Endodermal cell (in vitro differentiated cells): ENCODE data around the gene APOBR. TPM values are rescaled to one million over a fixed set of nuclear protein-coding genes. Genes with fewer than 3 reads are reported as not detected.

ENCODE experiments used
- DNase-seq: peaks from one replicate; pipeline ENCODE4 v3.0.0-alpha.2; 2017
- H3K27ac ChIP-seq: 2 replicates; pipeline ENCODE4 v1.5.1; 2013; ENCODE audit warnings: mild to moderate bottlenecking, low read depth, low read length, moderate library complexity
- H3K27me3 ChIP-seq: 2 replicates; pipeline ENCODE4 v1.6.1; 2013; ENCODE audit warnings: mild to moderate bottlenecking, low read length, moderate library complexity; ENCODE audit not compliant: insufficient read depth, control insufficient read depth, poor library complexity, severe bottlenecking
- H3K36me3 ChIP-seq: 2 replicates; pipeline ENCODE4 v1.7.0; 2013; ENCODE audit warnings: mild to moderate bottlenecking, low read length, moderate library complexity; ENCODE audit not compliant: control insufficient read depth, insufficient read depth
- H3K4me1 ChIP-seq: one replicate; pipeline ENCODE4 v1.7.0; 2013; ENCODE audit warnings: low read length; ENCODE audit not compliant: control insufficient read depth, insufficient read depth
- H3K4me3 ChIP-seq: 2 replicates; pipeline ENCODE4 v1.5.1; 2013; ENCODE audit warnings: mild to moderate bottlenecking, low read length, moderate library complexity
- H3K9ac ChIP-seq: 2 replicates; pipeline ENCODE4 v1.6.1; 2013; ENCODE audit warnings: mild to moderate bottlenecking, low read length, moderate library complexity; ENCODE audit not compliant: poor library complexity, severe bottlenecking; ENCODE audit errors: extremely low read depth
- H3K9me3 ChIP-seq: 2 replicates; pipeline ENCODE4 v1.6.1; 2013; ENCODE audit warnings: mild to moderate bottlenecking, low read length, moderate library complexity; ENCODE audit not compliant: control insufficient read depth
- H3K27ac Mint-ChIP-seq: 2 replicates; pipeline ENCODE4 v1.8.0; 2020; ENCODE audit warnings: mixed read lengths
- H3K27me3 Mint-ChIP-seq: 2 replicates; pipeline ENCODE4 v1.8.0; 2021; ENCODE audit warnings: mild to moderate bottlenecking, mixed read lengths; ENCODE audit not compliant: insufficient read depth
- H3K36me3 Mint-ChIP-seq: 2 replicates; pipeline ENCODE4 v1.8.0; 2020; ENCODE audit warnings: low read depth, mixed read lengths
- H3K4me1 Mint-ChIP-seq: 2 replicates; pipeline ENCODE4 v1.8.0; 2020; ENCODE audit warnings: mixed read lengths
- H3K4me3 Mint-ChIP-seq: 2 replicates; pipeline ENCODE4 v1.8.0; 2020; ENCODE audit warnings: mild to moderate bottlenecking, moderate library complexity, mixed read lengths
- H3K9me3 Mint-ChIP-seq: 2 replicates; pipeline ENCODE4 v1.8.0; 2020; ENCODE audit warnings: mild to moderate bottlenecking, mixed read lengths
- CTCF ChIP-seq: fragments of 200-600 bp; sonication (generic); conservative IDR thresholded peaks from 2 replicates; pipeline ENCODE4 v1.5.0; 2021; ENCODE audit warnings: antibody characterized with exemption, mild to moderate bottlenecking
- WGBS, 2 experiments: methylation state at CpG; one replicate each; pipeline versions ENCODE4 v1.1.5 to v1.1.7; 2013; ENCODE audit warnings: missing lambda C conversion rate in 2 of 2, mixed read lengths in 1 of 2; ENCODE audit not compliant: insufficient coverage in 1 of 2, insufficient read length in 1 of 2; 5-methylcytosine and 5-hydroxymethylcytosine counted together
- total RNA-seq, 2 donors: library from RNA; stranded (reverse); fragmentation: NEBNext Ultra II Directional in 1 of 2; extraction: Animal tissue kit (Norgen Biotek cat#: 25700) in 1 of 2; gene quantifications; 2 replicates in 1 of 2; 3 replicates in 1 of 2; pipeline ENCODE4 v1.2.1, GENCODE V29; 2021

The APOBR gene
- total RNA-seq, 2 donors from 2014 or later: not detected

DNA sequence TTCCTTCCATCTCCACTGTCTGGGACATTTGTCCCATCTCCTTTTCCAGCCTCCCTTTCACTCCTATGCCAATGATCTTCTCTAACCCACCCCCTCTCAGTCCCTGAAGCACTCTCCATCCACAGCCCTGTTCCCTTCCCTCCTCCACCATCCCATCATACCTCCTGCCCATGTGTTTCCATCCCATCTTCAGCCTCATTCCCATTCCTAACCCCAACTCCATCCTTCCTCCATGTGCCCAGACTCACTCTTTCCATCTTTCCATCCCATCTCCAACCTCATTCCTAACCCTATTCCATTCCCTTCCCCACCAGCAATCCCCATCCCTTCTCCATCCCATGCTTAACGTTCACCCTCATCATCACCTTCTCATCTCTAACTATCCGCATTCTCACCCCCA lies 7.8 kb downstream of the APOBR start:
- Histone ChIP-seq H3K4me1 (no peaks in the 10 kb centered on the region), H3K36me3 (no peaks in the 10 kb centered on the region), H3K9ac (no peak overlapping the region), H3K27ac (no peak overlapping the region), H3K4me3 (no peak overlapping the region), H3K9me3 (no peaks in the 10 kb centered on the region), H3K27me3 (no peaks in the 10 kb centered on the region)
- Mint-ChIP-seq H3K9me3 (no peaks in the 10 kb centered on the region), H3K27ac (no peak overlapping the region), H3K36me3 (no peaks in the 10 kb centered on the region), H3K4me3 (no peak overlapping the region), H3K27me3 (peaks cover 12% of the 10 kb centered on the region), H3K4me1 (no peaks in the 10 kb centered on the region)
- TF ChIP-seq CTCF: no peak
- 76 to 87% methylated on average over 2 of the region's 2 CpGs for WGBS, 2 experiments
- no peak for DNase-seq

GRCh38 chr16:28503470-28504259 lies 9.2 kb downstream of the APOBR start:
- DNase-seq: no peak
- H3K9me3 ChIP-seq: no peaks in the 10 kb centered on the region
- 86 to 91% methylated on average over 4 to 15 of the region's 15 CpGs for WGBS, 2 experiments
- Mint-ChIP-seq H3K4me1 (no peaks in the 10 kb centered on the region), H3K4me3 (no peak overlapping the region), H3K27ac (no peak overlapping the region), H3K9me3 (no peaks in the 10 kb centered on the region), H3K36me3 (no peaks in the 10 kb centered on the region), H3K27me3 (peaks cover 12% of the 10 kb centered on the region)
- H3K36me3 ChIP-seq: no peaks in the 10 kb centered on the region
- no peak for TF ChIP-seq CTCF
- no peak overlapping the region for H3K4me3 ChIP-seq
- no peak overlapping the region for H3K9ac ChIP-seq
- no peak overlapping the region for H3K27ac ChIP-seq
- H3K27me3 ChIP-seq: no peaks in the 10 kb centered on the region
- H3K4me1 ChIP-seq: no peaks in the 10 kb centered on the region

- no peak for TF ChIP-seq CTCF
- Mint-ChIP-seq H3K9me3 (no peaks in the 10 kb centered on the region), H3K36me3 (no peaks in the 10 kb centered on the region), H3K4me3 (no peak overlapping the region), H3K27ac (no peak overlapping the region), H3K27me3 (peaks cover 12% of the 10 kb centered on the region), H3K4me1 (no peaks in the 10 kb centered on the region)
- Histone ChIP-seq H3K9me3 (no peaks in the 10 kb centered on the region), H3K4me3 (no peak overlapping the region), H3K4me1 (no peaks in the 10 kb centered on the region), H3K27ac (no peak overlapping the region), H3K27me3 (no peaks in the 10 kb centered on the region), H3K36me3 (no peaks in the 10 kb centered on the region), H3K9ac (no peak overlapping the region)
- WGBS, 2 experiments: 71 to 90% methylated on average over 5 to 8 of the region's 8 CpGs
- DNase-seq: no peak
Measured at GRCh38 chr16:28504707-28505404, 10.4 kb downstream of the APOBR start.
